ENCODE results near the gene AFAP1L2.

DNA sequence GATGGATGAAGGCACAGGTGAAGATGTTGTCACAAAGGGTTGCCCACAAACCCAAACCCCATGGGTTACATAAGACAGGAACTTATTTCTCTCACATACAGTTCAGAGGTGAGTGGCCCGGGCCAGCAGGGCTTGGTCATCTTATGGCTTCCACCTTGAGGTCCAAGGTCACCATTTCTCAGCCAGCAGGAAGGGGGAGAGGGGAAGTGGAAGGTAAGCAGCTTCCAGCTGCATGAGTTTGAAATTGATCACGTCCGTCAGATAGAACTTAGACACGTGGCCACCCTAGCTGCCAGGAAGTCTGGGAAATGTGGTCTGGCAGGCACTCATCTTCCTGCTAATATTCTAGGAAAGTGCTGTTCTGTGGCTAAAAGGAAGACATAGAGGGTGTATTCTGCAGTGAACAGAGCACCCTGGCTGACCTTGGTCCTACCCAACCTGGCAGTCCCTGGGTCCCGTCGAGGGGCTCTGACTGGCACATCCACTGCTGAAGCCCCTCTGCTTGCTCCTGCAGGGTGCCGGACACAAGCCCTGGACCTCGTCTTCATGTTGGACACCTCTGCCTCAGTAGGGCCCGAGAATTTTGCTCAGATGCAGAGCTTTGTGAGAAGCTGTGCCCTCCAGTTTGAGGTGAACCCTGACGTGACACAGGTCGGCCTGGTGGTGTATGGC is 115.7 kb downstream of the AFAP1L2 start:
- TF ChIP-seq CTCF (conservative IDR thresholded peaks at IDR 0.05; ENCODE audit: low read length): no peak
- no peak for TF ChIP-seq EZH2phosphoT487 (IDR thresholded peaks at IDR 0.05; ENCODE audit: borderline replicate concordance)
